Skeletal muscle satellite cell (primary cell): ENCODE measurements around the gene SREBF1.
A peak's percentile ranks its signal among the peaks of the same experiment; 100 is the strongest.

Experiments used
- H3K27me3 ChIP-seq: 2 replicates; pipeline ENCODE4 v1.7.0; 2013; ENCODE audit warnings: low read length; ENCODE audit not compliant: control insufficient read depth, insufficient read depth
- H3K36me3 ChIP-seq: 2 replicates; pipeline ENCODE4 v1.7.0; 2013; ENCODE audit warnings: mild to moderate bottlenecking, control low read depth, low read length; ENCODE audit not compliant: insufficient read depth
- H3K4me1 ChIP-seq: 2 replicates; pipeline ENCODE4 v1.7.0; 2013; ENCODE audit warnings: low read length; ENCODE audit not compliant: control insufficient read depth, insufficient read depth
- H3K4me2 ChIP-seq: 2 replicates; pipeline ENCODE4 v1.7.0; 2013; ENCODE audit warnings: mild to moderate bottlenecking, low read length
- H3K4me3 ChIP-seq: 2 replicates; pipeline ENCODE4 v1.7.0; 2013; ENCODE audit warnings: low read length
- H3K9ac ChIP-seq: 2 replicates; pipeline ENCODE4 v1.7.0; 2013; ENCODE audit warnings: mild to moderate bottlenecking, low read depth, low read length, moderate library complexity
- H3K9me3 ChIP-seq: replicated peaks from 2 replicates; pipeline ENCODE4 v1.7.0; 2013; ENCODE audit warnings: mild to moderate bottlenecking, control low read depth, low read length

Gene SREBF1

DNA sequence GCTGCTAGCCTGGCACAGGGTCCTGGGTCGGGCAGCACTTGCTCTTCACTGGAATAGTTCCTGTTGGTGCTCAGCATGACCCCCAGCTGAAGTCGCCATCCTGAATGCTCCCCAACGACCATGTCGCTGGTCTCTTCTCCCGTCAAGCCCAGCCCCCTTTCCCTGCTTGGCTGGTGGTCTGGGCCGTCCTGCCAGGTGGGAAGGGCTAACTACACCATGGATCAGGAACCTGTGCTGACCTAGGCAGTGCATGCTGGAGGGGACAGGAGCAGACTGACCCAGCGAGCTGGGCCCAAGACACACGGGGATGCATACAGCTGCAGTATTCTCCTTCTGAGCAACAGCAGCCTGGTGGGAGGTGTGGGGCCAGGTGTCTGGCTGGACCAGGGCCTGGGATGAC, 9.2 kb upstream of the SREBF1 start:
- Histone ChIP-seq H3K4me3 (no peak overlapping the region), H3K4me2 (no peak overlapping the region), H3K36me3 (peaks cover 28% of the 10 kb centered on the region), H3K27me3 (no peaks in the 10 kb centered on the region), H3K9me3 (no peaks in the 10 kb centered on the region), H3K9ac (no peak overlapping the region), H3K4me1 (peaks cover 26% of the 10 kb centered on the region)

DNA sequence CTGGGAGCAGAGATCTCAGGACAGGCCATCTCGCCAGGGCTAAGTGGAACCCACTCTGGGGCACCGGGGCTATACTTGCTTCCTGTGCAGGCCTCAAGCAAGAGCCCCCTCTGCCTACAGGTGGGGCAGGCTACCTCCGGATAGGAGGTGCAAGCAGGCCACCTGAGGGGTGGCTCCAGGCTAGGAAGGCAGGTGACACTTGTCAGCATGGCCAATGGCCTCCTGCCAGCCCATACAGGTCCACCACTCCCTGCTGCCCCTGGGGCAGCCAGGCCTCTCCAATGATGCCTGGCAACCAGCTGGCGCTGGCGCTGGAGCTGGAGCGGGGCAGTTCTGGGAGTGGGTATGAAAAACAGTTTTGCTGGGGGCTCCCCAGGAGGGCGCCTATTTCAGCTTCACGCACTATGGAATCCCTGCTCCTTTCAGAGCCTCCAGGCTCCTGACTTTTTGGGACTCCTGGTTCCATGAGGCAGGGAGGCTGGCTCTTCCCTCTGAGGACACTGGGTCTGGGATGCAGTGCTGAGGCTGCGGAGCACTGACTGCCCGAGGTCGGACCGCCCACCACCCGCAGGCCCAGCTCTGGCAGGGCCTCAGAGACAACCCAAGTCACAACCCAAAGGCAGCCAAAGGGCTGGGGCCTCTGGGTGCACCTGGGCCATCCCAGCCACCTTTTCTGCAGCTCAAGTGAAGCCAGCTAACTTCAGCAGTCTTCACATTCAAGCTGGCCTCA, 8.4 kb upstream of the SREBF1 start:
- Histone ChIP-seq H3K36me3 (peaks cover 23% of the 10 kb centered on the region), H3K9ac (no peak overlapping the region)

DNA sequence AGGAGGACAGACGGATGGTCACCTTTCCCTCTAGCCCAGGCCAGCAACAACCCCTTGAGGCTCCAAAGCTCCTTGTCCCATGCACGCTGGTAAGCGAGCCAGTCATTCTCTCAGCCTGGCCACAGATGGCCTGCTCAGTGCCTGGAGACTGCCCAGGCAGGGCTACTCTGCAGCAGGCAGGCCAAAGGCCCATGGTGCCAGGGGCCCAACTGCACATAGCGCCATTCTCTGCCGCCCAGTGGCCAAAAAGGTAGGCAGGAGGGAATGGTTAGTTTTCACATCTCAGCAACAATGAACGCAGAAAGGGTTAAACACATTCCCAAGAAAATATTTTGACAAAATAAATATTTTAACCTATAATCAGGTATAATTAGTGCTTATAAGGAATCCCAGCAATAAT, 7.7 kb upstream of the SREBF1 start:
- no peaks in the 10 kb centered on the region for H3K27me3 ChIP-seq
- H3K4me1 ChIP-seq: peaks cover 23% of the 10 kb centered on the region
- no peaks in the 10 kb centered on the region for H3K9me3 ChIP-seq
- no peak overlapping the region for H3K4me2 ChIP-seq
- H3K4me3 ChIP-seq: no peak overlapping the region
- peaks cover 23% of the 10 kb centered on the region for H3K36me3 ChIP-seq
- no peak overlapping the region for H3K9ac ChIP-seq

More for the DNA sequence above, 8.4 kb upstream of the SREBF1 start:
- Histone ChIP-seq H3K27me3 (no peaks in the 10 kb centered on the region), H3K4me3 (no peak overlapping the region), H3K9me3 (no peaks in the 10 kb centered on the region), H3K4me1 (peaks cover 26% of the 10 kb centered on the region), H3K4me2 (no peak overlapping the region)

DNA sequence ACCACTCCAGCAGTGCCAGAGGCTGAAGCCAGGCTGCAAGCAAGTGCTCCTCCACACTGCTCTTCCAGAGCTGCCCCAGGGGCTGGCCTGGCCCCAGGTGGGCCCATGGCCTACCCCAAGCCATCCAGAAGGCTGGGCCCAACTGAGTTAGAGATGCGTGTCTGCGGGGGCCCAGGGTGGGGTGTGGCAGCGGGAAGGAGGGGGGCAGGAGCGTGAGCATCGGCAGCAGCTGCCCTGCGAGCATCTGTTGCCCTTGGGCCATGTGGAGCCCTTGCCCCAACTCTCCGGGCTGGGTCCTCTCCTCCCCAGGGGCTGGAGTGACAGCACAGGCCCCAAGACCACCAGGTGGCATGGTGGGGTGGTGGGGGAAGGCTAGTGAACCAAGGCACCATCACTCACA, 7.3 kb upstream of the SREBF1 start:
- H3K4me1 ChIP-seq: peaks cover 23% of the 10 kb centered on the region
- H3K4me3 ChIP-seq: no peak overlapping the region
- no peaks in the 10 kb centered on the region for H3K27me3 ChIP-seq
- no peak overlapping the region for H3K4me2 ChIP-seq
- no peak overlapping the region for H3K9ac ChIP-seq
- peaks cover 23% of the 10 kb centered on the region for H3K36me3 ChIP-seq
- no peaks in the 10 kb centered on the region for H3K9me3 ChIP-seq

DNA sequence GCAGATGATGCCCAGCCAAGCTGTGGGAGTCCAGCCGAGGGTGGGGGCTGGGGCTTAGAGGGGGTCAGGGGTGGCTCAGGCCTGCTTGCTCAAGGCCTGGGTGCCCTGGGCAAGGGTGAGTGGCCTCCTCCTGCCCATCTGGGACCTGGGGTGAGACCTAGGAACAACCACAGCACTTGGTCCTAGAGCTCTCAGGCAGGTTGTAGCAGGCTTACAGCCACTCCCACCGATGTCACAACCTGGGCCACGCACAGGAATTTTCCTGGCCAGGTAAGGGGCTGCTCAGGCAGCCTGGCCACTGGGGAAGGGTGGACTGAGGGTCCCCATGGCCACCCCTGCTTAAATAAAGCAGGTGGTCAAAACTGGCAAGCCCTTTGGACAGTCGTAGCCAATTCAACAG, 6.3 kb upstream of the SREBF1 start:
- Histone ChIP-seq H3K36me3 (peaks cover 23% of the 10 kb centered on the region), H3K4me2 (no peak overlapping the region), H3K4me1 (peaks cover 25% of the 10 kb centered on the region), H3K9ac (no peak overlapping the region), H3K9me3 (no peaks in the 10 kb centered on the region), H3K27me3 (no peaks in the 10 kb centered on the region), H3K4me3 (no peak overlapping the region)

DNA sequence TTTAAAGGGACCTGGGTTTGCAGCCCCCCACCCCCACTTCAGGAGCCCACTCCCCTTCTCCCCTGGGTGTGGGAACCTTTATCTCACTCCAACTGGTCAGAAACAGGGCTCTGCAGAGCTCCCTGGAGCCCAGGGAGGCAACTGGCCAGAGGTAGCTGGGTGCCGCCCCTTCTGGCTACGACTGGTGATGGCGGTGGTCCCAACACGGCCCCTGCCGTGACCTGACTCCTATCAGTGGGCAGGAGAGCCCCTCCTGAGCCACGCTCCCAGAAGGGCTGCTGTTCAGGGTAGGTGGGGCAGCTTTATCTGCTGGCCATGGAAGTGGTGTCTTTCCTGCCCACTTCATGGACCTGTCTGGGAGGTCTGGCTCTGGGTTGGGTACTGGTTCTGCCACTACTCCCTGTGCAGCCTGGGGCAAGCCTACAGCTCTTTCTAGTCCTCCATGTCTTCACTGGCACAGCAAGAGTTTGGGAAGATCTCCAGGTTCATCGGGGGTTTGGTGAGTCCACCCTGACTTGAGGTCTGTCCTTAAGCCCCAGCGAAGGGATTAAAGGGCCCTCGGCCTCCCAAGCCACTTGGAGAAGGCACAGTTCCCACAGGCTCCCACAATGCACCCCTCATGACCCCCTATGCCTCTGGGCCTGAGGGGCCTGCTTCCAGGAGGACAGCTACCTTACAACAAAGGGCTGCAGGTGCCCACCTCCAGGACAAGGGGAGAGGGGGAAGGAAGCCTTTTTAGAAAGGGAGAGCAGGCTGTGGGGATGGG, 5.5 kb upstream of the SREBF1 start:
- H3K36me3 ChIP-seq: peaks cover 18% of the 10 kb centered on the region
- H3K9ac ChIP-seq: no peak overlapping the region
- H3K27me3 ChIP-seq: no peaks in the 10 kb centered on the region
- H3K9me3 ChIP-seq: no peaks in the 10 kb centered on the region
- H3K4me1 ChIP-seq: peaks cover 33% of the 10 kb centered on the region
- H3K4me3 ChIP-seq: no peak overlapping the region
- H3K4me2 ChIP-seq: no peak overlapping the region

DNA sequence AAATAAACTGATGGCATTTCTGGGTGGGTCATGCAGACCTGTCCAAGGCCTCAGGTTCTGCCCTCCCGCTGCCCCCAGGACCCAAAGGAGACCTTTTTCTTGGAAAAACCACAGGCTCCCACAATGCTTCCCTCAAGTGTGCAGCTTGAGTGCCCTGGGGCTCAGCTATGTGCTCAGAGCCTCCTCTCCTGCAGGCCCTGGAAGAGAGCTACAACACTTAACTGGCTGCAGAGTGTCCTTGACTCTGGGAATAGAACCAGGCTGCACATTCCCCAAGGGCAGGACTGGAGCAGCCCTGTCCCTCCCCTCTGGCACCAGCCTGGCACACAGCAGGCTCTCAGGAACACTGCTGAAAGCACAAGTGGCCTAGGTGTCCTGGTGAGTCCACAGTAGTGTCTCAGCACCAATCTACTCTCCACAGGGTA, 4.8 kb upstream of the SREBF1 start:
- Histone ChIP-seq H3K9ac (no peak overlapping the region), H3K36me3 (peaks cover 12% of the 10 kb centered on the region), H3K4me2 (no peak overlapping the region), H3K27me3 (no peaks in the 10 kb centered on the region), H3K4me3 (no peak overlapping the region), H3K9me3 (no peaks in the 10 kb centered on the region), H3K4me1 (peaks cover 38% of the 10 kb centered on the region)

DNA sequence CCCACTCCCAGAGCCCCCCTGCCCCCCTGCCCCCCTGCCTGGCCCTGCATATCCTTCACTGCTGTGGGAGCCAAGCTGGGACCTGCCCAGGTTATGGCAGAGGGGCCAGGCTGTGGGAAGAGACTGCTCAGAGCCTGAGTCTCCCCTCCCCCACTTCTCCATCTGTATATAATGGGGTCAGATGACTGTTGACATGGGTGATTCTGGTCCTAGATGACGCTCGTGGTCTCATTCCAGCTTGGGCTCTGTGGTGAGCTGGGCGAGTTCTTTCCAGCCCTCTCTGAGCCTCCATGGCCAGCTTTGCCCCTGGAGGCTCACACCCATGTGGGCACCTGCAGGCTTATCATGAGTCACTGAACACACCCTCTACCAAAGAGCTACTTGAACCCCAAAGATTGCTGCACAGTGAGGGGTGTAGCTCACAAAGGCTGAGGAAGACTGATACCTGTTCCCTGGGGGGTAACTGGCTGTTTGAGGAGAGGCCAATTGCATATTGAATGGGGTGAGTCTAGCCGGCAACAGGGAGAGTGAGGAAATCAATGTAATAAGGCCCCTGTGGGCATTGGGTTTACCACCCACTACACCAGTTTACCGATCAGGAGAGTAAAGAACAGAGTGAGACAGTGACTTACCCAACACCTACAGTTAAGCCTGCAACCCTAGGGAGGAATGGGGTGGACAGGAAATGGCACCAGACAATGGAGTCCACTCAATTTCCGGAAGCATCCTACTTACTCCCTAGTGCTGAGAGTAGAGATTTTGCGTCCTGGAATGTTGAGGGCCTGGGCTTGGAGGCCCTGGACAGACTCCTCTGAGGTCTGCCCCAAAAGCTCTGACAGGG, 4.2 kb upstream of the SREBF1 start:
- Histone ChIP-seq H3K4me2 (peak overlapping the region; percentile 93), H3K9ac (no peak overlapping the region), H3K4me3 (peak overlapping the region; percentile 72), H3K4me1 (peaks cover 39% of the 10 kb centered on the region), H3K27me3 (no peaks in the 10 kb centered on the region), H3K9me3 (no peaks in the 10 kb centered on the region), H3K36me3 (peaks cover 5% of the 10 kb centered on the region)

DNA sequence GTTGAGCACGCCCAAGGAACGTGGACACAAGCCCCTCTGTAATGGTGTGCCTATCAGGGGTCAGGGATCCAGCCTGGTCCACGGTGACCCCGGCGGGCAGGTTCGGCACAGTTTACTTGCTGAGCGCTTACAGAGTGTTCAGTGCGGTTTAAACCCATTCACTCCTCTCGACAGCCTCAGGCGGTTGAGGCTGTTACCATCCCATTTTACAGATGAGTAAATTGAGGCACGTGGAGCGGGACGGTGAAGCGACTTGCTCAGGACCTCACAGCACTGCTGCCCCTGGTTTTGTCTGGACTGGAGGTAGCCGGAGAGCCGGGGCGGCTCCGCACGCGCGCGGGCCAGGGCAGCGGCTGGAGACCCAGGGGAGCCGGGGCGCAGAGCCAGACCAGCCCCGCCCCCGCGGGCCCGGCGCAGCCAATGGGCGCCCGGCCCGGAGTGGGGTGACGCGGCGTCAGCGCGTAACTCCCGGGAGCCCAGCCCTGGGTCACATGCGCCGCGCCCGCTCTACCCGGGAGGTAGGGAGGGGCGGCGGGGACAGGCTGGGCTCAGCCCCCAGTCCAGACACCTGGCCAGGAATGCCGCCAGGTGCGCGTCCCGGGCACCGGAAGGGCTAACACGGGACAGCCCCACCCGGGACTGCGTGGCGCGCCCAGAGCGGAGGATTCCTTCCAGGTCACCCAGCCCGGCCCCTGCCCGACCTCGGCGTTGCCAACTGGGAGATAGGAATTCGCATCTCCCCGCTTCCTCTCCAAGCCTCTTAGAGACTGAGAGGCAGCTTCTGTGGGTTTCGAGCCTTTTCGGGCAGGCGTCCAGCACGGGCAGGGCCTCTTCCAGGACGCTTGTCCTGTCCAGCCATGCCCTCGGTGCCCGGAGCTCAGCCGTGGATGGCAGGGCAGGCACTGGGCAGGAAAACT, 3.3 kb upstream of the SREBF1 start:
- H3K9ac ChIP-seq: peak overlapping the region; percentile 89
- H3K9me3 ChIP-seq: no peaks in the 10 kb centered on the region
- peaks cover 48% of the 10 kb centered on the region for H3K4me1 ChIP-seq

DNA sequence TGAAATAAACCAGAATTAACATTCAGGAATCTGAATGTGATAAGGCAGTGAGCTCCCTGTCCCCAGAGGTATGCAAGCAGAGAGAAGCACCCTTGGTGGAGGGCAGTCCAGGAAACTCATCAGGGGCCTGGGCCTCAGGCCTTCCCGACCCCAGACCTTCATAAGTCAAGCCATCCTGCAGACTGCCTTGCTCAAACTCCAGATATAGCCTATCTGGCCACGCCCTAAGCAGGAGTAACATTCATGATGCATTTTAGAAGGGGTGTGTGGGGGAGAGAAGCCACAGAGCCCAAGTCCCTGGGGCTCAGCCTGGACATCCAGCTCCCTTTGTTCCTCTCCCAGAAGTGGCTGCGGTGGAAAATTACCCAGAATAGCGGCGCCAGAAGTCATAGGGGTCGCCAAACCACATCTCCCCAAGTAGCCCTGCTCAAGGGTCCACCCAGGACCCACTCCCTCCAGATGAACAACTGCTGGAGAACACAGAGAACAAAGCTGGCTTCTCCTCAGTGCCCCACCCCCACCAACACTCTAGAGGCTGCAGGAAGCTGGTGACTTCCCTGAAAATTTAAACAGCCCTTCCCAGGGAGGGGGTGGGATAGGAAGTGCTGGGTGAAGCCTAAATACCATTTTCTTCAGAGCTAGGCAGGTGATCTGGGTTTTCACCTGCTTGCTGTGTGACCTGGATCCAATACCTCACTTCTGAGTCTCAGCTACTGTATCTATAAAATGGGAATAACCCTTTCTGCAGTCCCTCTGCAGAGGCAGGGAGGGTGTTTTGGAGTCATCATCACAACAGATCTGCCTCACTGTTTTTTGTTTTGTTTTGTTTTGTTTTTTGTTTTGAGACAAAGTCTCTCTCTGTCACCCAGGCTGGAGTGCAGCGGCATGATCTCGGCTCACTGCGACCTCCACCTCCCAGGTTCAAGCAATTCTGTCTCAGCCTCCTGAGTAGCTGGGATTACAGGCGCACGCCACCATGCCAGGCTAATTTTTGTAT, 1.5 kb upstream of the SREBF1 start:
- H3K9me3 ChIP-seq: no peaks in the 10 kb centered on the region
- no peaks in the 10 kb centered on the region for H3K27me3 ChIP-seq
- no peak overlapping the region for H3K4me2 ChIP-seq
- no peak overlapping the region for H3K9ac ChIP-seq
- H3K4me1 ChIP-seq: peaks cover 55% of the 10 kb centered on the region
- no peak overlapping the region for H3K4me3 ChIP-seq
- H3K36me3 ChIP-seq: no peaks in the 10 kb centered on the region

More for the DNA sequence above, 3.3 kb upstream of the SREBF1 start:
- H3K4me2 ChIP-seq: peak overlapping the region; percentile 93
- H3K27me3 ChIP-seq: no peaks in the 10 kb centered on the region
- H3K36me3 ChIP-seq: no peaks in the 10 kb centered on the region
- peak overlapping the region; percentile 72 for H3K4me3 ChIP-seq
